Nephron (organoid): Measurements from ENCODE around the gene FGL2.

ENCODE experiments used
- H3K27ac Mint-ChIP-seq, 3 experiments: 2 replicates each; pipeline ENCODE4 v1.8.0; 2020; ENCODE audit warnings: mixed read lengths in 3 of 3, mild to moderate bottlenecking in 2 of 3, moderate library complexity in 1 of 3
- H3K27me3 Mint-ChIP-seq: 2 replicates; pipeline ENCODE4 v1.8.0; 2021; ENCODE audit warnings: low read depth, mild to moderate bottlenecking, moderate library complexity, mixed read lengths
- H3K36me3 Mint-ChIP-seq: 2 replicates; pipeline ENCODE4 v1.8.0; 2020; ENCODE audit warnings: low read depth, mixed read lengths
- H3K4me1 Mint-ChIP-seq: 2 replicates; pipeline ENCODE4 v1.8.0; 2020; ENCODE audit warnings: mixed read lengths
- H3K4me3 Mint-ChIP-seq, 3 experiments: 2 replicates each; pipeline ENCODE4 v1.8.0; 2020; ENCODE audit warnings: mild to moderate bottlenecking in 3 of 3, mixed read lengths in 3 of 3, moderate library complexity in 2 of 3
- H3K9me3 Mint-ChIP-seq: 2 replicates; pipeline ENCODE4 v1.8.0; 2020; ENCODE audit warnings: mixed read lengths
- CTCF ChIP-seq, 3 experiments: fragments of 200-600 bp; sonication (generic); IDR thresholded peaks; one replicate each; pipeline ENCODE4 v1.5.0; 2021; ENCODE audit warnings: antibody characterized with exemption in 3 of 3; ENCODE audit not compliant: unreplicated experiment in 3 of 3

The FGL2 gene

GRCh38 chr7:77199013-77199966 is at the start of gene FGL2:
Gene FGL2 (minus strand): TSS chr7:77199819. CDS start chr7:77199793, 26 bp downstream.
- peak within 1 kb of the TSS; percentile 29 to 58 (median 44) for H3K27ac Mint-ChIP-seq
- H3K9me3 Mint-ChIP-seq, result no peaks in the 10 kb centered on the region
- peaks cover 12% of the 10 kb centered on the region for H3K4me1 Mint-ChIP-seq
- no peak for TF ChIP-seq CTCF (IDR thresholded peaks at IDR 0.05; ENCODE audit: unreplicated experiment in 3 of 3)
- H3K4me3 Mint-ChIP-seq, result peak within 1 kb of the TSS; percentile 69 to 84 (median 72)
- H3K27me3 Mint-ChIP-seq, result peaks cover 6% of the 10 kb centered on the region
- H3K36me3 Mint-ChIP-seq, result no peaks in the 10 kb centered on the region

- H3K9me3 Mint-ChIP-seq, result no peaks in the 10 kb centered on the region
- no peak overlapping the region for H3K27ac Mint-ChIP-seq
- peaks cover 11% of the 10 kb centered on the region for H3K4me1 Mint-ChIP-seq
- no peak overlapping the region for H3K4me3 Mint-ChIP-seq
- H3K36me3 Mint-ChIP-seq, result no peaks in the 10 kb centered on the region
- TF ChIP-seq CTCF (IDR thresholded peaks at IDR 0.05; ENCODE audit: unreplicated experiment in 3 of 3), result no peak
- peaks cover 4% of the 10 kb centered on the region for H3K27me3 Mint-ChIP-seq
These were observed 48.5 kb upstream of the FGL2 start for GRCh38 chr7:77248154-77248553.

GRCh38 chr7:77247206-77247850 is 47.7 kb upstream of the FGL2 start:
- TF ChIP-seq CTCF (IDR thresholded peaks at IDR 0.05; ENCODE audit: unreplicated experiment in 3 of 3), result peak; percentile 62 to 87 (median 75)
- H3K36me3 Mint-ChIP-seq, result no peaks in the 10 kb centered on the region
- H3K27ac Mint-ChIP-seq, result no peak overlapping the region
- no peaks in the 10 kb centered on the region for H3K9me3 Mint-ChIP-seq
- H3K4me1 Mint-ChIP-seq, result peaks cover 11% of the 10 kb centered on the region
- no peak overlapping the region for H3K4me3 Mint-ChIP-seq
- peaks cover 4% of the 10 kb centered on the region for H3K27me3 Mint-ChIP-seq

- Mint-ChIP-seq H3K36me3 (no peaks in the 10 kb centered on the region), H3K4me3 (no peak overlapping the region), H3K27me3 (no peaks in the 10 kb centered on the region), H3K9me3 (no peaks in the 10 kb centered on the region), H3K27ac (peak overlapping the region in 1 of 3 experiments; percentile 25), H3K4me1 (peaks cover 11% of the 10 kb centered on the region)
- TF ChIP-seq CTCF (IDR thresholded peaks at IDR 0.05; ENCODE audit: unreplicated experiment in 3 of 3), result no peak
These were observed 46.5 kb upstream of the FGL2 start for GRCh38 chr7:77246026-77246640.

- Mint-ChIP-seq H3K27me3 (no peaks in the 10 kb centered on the region), H3K36me3 (no peaks in the 10 kb centered on the region), H3K27ac (peak overlapping the region in 2 of 3 experiments; percentile 16 to 80), H3K4me3 (no peak overlapping the region), H3K9me3 (no peaks in the 10 kb centered on the region), H3K4me1 (peaks cover 11% of the 10 kb centered on the region)
- no peak for TF ChIP-seq CTCF (IDR thresholded peaks at IDR 0.05; ENCODE audit: unreplicated experiment in 3 of 3)
These were observed 45.6 kb upstream of the FGL2 start for GRCh38 chr7:77245015-77245755.
